Sigmoid colon (tissue), 3 donors: ENCODE measurements around the gene GSG1L.

Source experiments
- POLR2A ChIP-seq, 2 donors: fragments of 450-650 bp; IDR thresholded peaks; one replicate each; pipeline ENCODE4 v1.6.1; 2016; ENCODE audit warnings: antibody characterized with exemption in 2 of 2, mild to moderate bottlenecking in 2 of 2, moderate library complexity in 2 of 2
- TF ChIP-seq, protein P1 (sequence below), 4 experiments: fragments of 450-650 bp in 3 of 4; fragments of 200-600 bp in 1 of 4; IDR thresholded peaks; one replicate each; pipeline ENCODE4 v1.5.1; 2016 to 2019; ENCODE audit warnings: antibody characterized with exemption in 4 of 4, mild to moderate bottlenecking in 3 of 4, moderate library complexity in 2 of 4

GRCh38 chr16:28027055-28027454, 36.5 kb downstream of the GSG1L start:
- TF ChIP-seq, protein P1, sequence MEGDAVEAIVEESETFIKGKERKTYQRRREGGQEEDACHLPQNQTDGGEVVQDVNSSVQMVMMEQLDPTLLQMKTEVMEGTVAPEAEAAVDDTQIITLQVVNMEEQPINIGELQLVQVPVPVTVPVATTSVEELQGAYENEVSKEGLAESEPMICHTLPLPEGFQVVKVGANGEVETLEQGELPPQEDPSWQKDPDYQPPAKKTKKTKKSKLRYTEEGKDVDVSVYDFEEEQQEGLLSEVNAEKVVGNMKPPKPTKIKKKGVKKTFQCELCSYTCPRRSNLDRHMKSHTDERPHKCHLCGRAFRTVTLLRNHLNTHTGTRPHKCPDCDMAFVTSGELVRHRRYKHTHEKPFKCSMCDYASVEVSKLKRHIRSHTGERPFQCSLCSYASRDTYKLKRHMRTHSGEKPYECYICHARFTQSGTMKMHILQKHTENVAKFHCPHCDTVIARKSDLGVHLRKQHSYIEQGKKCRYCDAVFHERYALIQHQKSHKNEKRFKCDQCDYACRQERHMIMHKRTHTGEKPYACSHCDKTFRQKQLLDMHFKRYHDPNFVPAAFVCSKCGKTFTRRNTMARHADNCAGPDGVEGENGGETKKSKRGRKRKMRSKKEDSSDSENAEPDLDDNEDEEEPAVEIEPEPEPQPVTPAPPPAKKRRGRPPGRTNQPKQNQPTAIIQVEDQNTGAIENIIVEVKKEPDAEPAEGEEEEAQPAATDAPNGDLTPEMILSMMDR (IDR thresholded peaks at IDR 0.05), result no peak
- no peak for TF ChIP-seq POLR2A (IDR thresholded peaks at IDR 0.05)
